Vagina (tissue), 2 donors: ENCODE results near the gene ALS2CL.

Source experiments
- POLR2AphosphoS5 ChIP-seq, 2 donors: sonication (generic); formaldehyde crosslinking; IDR thresholded peaks; one replicate each; pipeline ENCODE4 v1.9.0; 2017; ENCODE audit warnings: antibody characterized with exemption in 2 of 2, mild to moderate bottlenecking in 2 of 2, low read depth in 1 of 2; ENCODE audit not compliant: insufficient read depth in 1 of 2
- TF ChIP-seq, protein P1 (sequence below), 3 experiments: fragments of 450-650 bp in 2 of 3; fragments of 200-600 bp in 1 of 3; sonication (generic) in 1 of 3; IDR thresholded peaks; one replicate each; pipeline ENCODE4 v1.5.1; 2017 to 2019; ENCODE audit warnings: antibody characterized with exemption in 3 of 3, mild to moderate bottlenecking in 2 of 3, moderate library complexity in 2 of 3

DNA sequence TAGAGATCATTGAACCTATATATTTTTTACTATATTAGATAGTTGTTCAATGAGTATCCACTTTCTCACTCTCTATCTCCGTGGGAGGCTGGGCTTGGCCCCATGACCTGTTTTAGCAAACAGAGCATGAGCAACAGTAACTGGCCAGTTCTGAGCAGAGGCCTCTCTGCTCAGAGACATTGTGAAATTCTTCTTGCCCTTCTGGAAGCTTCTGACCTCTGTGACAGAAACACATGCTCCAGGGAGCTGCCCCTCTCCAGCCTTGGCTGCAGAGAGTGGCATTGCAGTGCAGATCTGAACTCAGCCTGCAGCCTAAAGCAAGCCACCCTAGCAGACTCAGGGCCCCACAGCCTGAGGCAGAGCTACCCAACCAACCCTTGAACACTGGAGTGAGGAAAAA lies 60.7 kb downstream of the ALS2CL start:
- TF ChIP-seq, protein P1, sequence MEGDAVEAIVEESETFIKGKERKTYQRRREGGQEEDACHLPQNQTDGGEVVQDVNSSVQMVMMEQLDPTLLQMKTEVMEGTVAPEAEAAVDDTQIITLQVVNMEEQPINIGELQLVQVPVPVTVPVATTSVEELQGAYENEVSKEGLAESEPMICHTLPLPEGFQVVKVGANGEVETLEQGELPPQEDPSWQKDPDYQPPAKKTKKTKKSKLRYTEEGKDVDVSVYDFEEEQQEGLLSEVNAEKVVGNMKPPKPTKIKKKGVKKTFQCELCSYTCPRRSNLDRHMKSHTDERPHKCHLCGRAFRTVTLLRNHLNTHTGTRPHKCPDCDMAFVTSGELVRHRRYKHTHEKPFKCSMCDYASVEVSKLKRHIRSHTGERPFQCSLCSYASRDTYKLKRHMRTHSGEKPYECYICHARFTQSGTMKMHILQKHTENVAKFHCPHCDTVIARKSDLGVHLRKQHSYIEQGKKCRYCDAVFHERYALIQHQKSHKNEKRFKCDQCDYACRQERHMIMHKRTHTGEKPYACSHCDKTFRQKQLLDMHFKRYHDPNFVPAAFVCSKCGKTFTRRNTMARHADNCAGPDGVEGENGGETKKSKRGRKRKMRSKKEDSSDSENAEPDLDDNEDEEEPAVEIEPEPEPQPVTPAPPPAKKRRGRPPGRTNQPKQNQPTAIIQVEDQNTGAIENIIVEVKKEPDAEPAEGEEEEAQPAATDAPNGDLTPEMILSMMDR (IDR thresholded peaks at IDR 0.05), result no peak
- TF ChIP-seq POLR2AphosphoS5 (IDR thresholded peaks at IDR 0.05; ENCODE audit: insufficient read depth in 1 of 2, low read depth in 1 of 2), result no peak
